Measurements from ENCODE around the gene SLC35F6. TPM values are rescaled to one million over a fixed set of nuclear protein-coding genes. Genes with fewer than 3 reads are reported as not detected.
"Not testable (repeated sequence)": the region's sequence is repeated elsewhere in the genome, so short reads cannot be mapped to it uniquely, and the experiment has no call there.

The SLC35F6 gene
- total RNA-seq, 5 donors from 2014 or later (not counting 1 experiment from before 2014, with no cell fraction given) = 17.6 to 20.0 (median 18.4) TPM

- WGBS (ENCODE audit: insufficient coverage) = 83% methylated on average over 2 of the region's 3 CpGs
- no peaks in the 10 kb centered on the region for H3K9me3 Mint-ChIP-seq
- Histone ChIP-seq H3K27me3 (replicated peaks in 1 of 2; ENCODE audit: control insufficient read depth in 2 of 2, extremely low read depth in 1 of 2, insufficient read depth in 2 of 2, low read length in 1 of 2) (peaks cover 0 to 4% of the 10 kb centered on the region in 2 experiments), H3K9me3 (no peaks in the 10 kb centered on the region), H3K27ac (ENCODE audit: low read length) (no peak overlapping the region), H3K36me3 (ENCODE audit: control insufficient read depth in 2 of 2, extremely low read depth in 1 of 2, insufficient read depth in 1 of 2, low read length in 1 of 2) (no peaks in the 10 kb centered on the region), H3K4me3 (ENCODE audit: control insufficient read depth in 1 of 2, extremely low read depth in 1 of 2, low read length in 1 of 2) (no peak overlapping the region), H3K4me1 (ENCODE audit: control insufficient read depth in 1 of 2, extremely low read depth in 1 of 2, insufficient read depth in 2 of 2, low read length in 2 of 2) (peaks cover 0 to 13% of the 10 kb centered on the region in 2 experiments)
- ChIA-PET POLR2A (no interaction called here), CTCF (no interaction called here)
- H3K4me3 Mint-ChIP-seq = no peak overlapping the region
- no peaks in the 10 kb centered on the region for H3K36me3 Mint-ChIP-seq
- DNase-seq = no peak
- peaks cover 0 to 7% (median 6%) of the 10 kb centered on the region in 3 donors for H3K4me1 Mint-ChIP-seq
- ATAC-seq (replicated peaks in 1 of 4) = no peak
- H3K27ac Mint-ChIP-seq = no peak overlapping the region
- no peaks in the 10 kb centered on the region for H3K27me3 Mint-ChIP-seq
These were observed 20.2 kb upstream of the SLC35F6 start for GRCh38 chr2:26743852-26744251.

- Mint-ChIP-seq H3K36me3 (no peaks in the 10 kb centered on the region), H3K4me1 (peaks cover 0 to 7% (median 6%) of the 10 kb centered on the region in 3 donors), H3K9me3 (no peaks in the 10 kb centered on the region), H3K27ac (no peak overlapping the region), H3K27me3 (no peaks in the 10 kb centered on the region), H3K4me3 (no peak overlapping the region)
- Histone ChIP-seq H3K4me1 (ENCODE audit: control insufficient read depth in 1 of 2, extremely low read depth in 1 of 2, insufficient read depth in 2 of 2, low read length in 2 of 2) (peaks cover 0 to 13% of the 10 kb centered on the region in 2 experiments), H3K27me3 (replicated peaks in 1 of 2; ENCODE audit: control insufficient read depth in 2 of 2, extremely low read depth in 1 of 2, insufficient read depth in 2 of 2, low read length in 1 of 2) (peaks cover 0 to 4% of the 10 kb centered on the region in 2 experiments), H3K9me3 (no peaks in the 10 kb centered on the region), H3K4me3 (ENCODE audit: control insufficient read depth in 1 of 2, extremely low read depth in 1 of 2, low read length in 1 of 2) (no peak overlapping the region), H3K27ac (ENCODE audit: low read length) (no peak overlapping the region), H3K36me3 (ENCODE audit: control insufficient read depth in 2 of 2, extremely low read depth in 1 of 2, insufficient read depth in 1 of 2, low read length in 1 of 2) (no peaks in the 10 kb centered on the region)
- POLR2A ChIA-PET = no interaction called here
- WGBS (ENCODE audit: insufficient coverage) = 70% methylated on average over 3 of the region's 3 CpGs
- no peak for ATAC-seq (replicated peaks in 1 of 4)
- CTCF ChIA-PET = interaction anchor here (0.6 to 1.8 kb wide), 7 partner anchors 8 to 1219 kb away, joined by 3 to 10 read pairs (median 4); no protein-coding TSS in a partner anchor
- DNase-seq = no peak
These were observed 19.1 kb upstream of the SLC35F6 start for GRCh38 chr2:26744953-26745352.

- no peak overlapping the region for H3K4me3 ChIP-seq (ENCODE audit: control insufficient read depth in 1 of 2, extremely low read depth in 1 of 2, low read length in 1 of 2)
- DNase-seq = peak; percentile 17 to 87 (median 67)
- H3K27ac ChIP-seq (ENCODE audit: low read length) = no peak overlapping the region
- peaks cover 0 to 8% of the 10 kb centered on the region in 2 experiments for H3K4me1 ChIP-seq (ENCODE audit: control insufficient read depth in 1 of 2, extremely low read depth in 1 of 2, insufficient read depth in 2 of 2, low read length in 2 of 2)
- 7% methylated on average over 2 of the region's 9 CpGs for WGBS (ENCODE audit: insufficient coverage)
- Mint-ChIP-seq H3K9me3 (no peaks in the 10 kb centered on the region), H3K4me1 (peaks cover 0 to 5% (median 4%) of the 10 kb centered on the region in 3 donors), H3K27ac (no peak overlapping the region), H3K4me3 (no peak overlapping the region), H3K36me3 (no peaks in the 10 kb centered on the region), H3K27me3 (no peaks in the 10 kb centered on the region)
- H3K27me3 ChIP-seq (replicated peaks in 1 of 2; ENCODE audit: control insufficient read depth in 2 of 2, extremely low read depth in 1 of 2, insufficient read depth in 2 of 2, low read length in 1 of 2) = peaks cover 0 to 4% of the 10 kb centered on the region in 2 experiments
- POLR2A ChIA-PET = interaction anchor here in 1 of 2 donors (0.6 kb wide), 1 partner anchor 137 kb away, joined by 8 read pairs; no protein-coding TSS in a partner anchor
- no peaks in the 10 kb centered on the region for H3K9me3 ChIP-seq
- CTCF ChIA-PET = interaction anchor here (0.7 to 1.8 kb wide), 6 partner anchors 8 to 1220 kb away, joined by 3 to 10 read pairs (median 5); no protein-coding TSS in a partner anchor
- H3K36me3 ChIP-seq (ENCODE audit: control insufficient read depth in 2 of 2, extremely low read depth in 1 of 2, insufficient read depth in 1 of 2, low read length in 1 of 2) = no peaks in the 10 kb centered on the region
- peak; percentile 74 to 78 (median 77) for ATAC-seq (replicated peaks in 1 of 4)
These were observed 18.3 kb upstream of the SLC35F6 start for GRCh38 chr2:26745609-26746327.

GRCh38 chr2:26746934-26747333 lies 17.1 kb upstream of the SLC35F6 start:
- Histone ChIP-seq H3K27ac (ENCODE audit: low read length) (no peak overlapping the region), H3K4me1 (ENCODE audit: control insufficient read depth in 1 of 2, extremely low read depth in 1 of 2, insufficient read depth in 2 of 2, low read length in 2 of 2) (no peaks in the 10 kb centered on the region), H3K4me3 (ENCODE audit: control insufficient read depth in 1 of 2, extremely low read depth in 1 of 2, low read length in 1 of 2) (no peak overlapping the region), H3K36me3 (ENCODE audit: control insufficient read depth in 2 of 2, extremely low read depth in 1 of 2, insufficient read depth in 1 of 2, low read length in 1 of 2) (no peaks in the 10 kb centered on the region), H3K27me3 (replicated peaks in 1 of 2; ENCODE audit: control insufficient read depth in 2 of 2, extremely low read depth in 1 of 2, insufficient read depth in 2 of 2, low read length in 1 of 2) (peaks cover 0 to 1% of the 10 kb centered on the region in 2 experiments), H3K9me3 (no peaks in the 10 kb centered on the region)
- DNase-seq = no peak
- no peak for ATAC-seq (replicated peaks in 1 of 4)
- Mint-ChIP-seq H3K27ac (no peak overlapping the region), H3K36me3 (no peaks in the 10 kb centered on the region), H3K4me1 (no peaks in the 10 kb centered on the region), H3K4me3 (no peak overlapping the region), H3K27me3 (no peaks in the 10 kb centered on the region), H3K9me3 (no peaks in the 10 kb centered on the region)
- CTCF ChIA-PET = interaction anchor here in 1 of 2 donors (0.7 kb wide), 1 partner anchor 832 kb away, joined by 3 read pairs; no protein-coding TSS in a partner anchor
- 71% methylated on average over 1 of the region's 3 CpGs for WGBS (ENCODE audit: insufficient coverage)
- POLR2A ChIA-PET = no interaction called here

- H3K9me3 Mint-ChIP-seq; H3K27me3 ChIP-seq (replicated peaks in 1 of 2; ENCODE audit: control insufficient read depth in 2 of 2, extremely low read depth in 1 of 2, insufficient read depth in 2 of 2, low read length in 1 of 2); H3K4me1 ChIP-seq (ENCODE audit: control insufficient read depth in 1 of 2, extremely low read depth in 1 of 2, insufficient read depth in 2 of 2, low read length in 2 of 2); CTCF ChIA-PET; DNase-seq; H3K4me3 ChIP-seq (ENCODE audit: control insufficient read depth in 1 of 2, extremely low read depth in 1 of 2, low read length in 1 of 2); H3K27me3 Mint-ChIP-seq; H3K4me1 Mint-ChIP-seq; H3K4me3 Mint-ChIP-seq; H3K36me3 Mint-ChIP-seq; POLR2A ChIA-PET; H3K27ac ChIP-seq (ENCODE audit: low read length); H3K9me3 ChIP-seq; H3K27ac Mint-ChIP-seq; H3K36me3 ChIP-seq (ENCODE audit: control insufficient read depth in 2 of 2, extremely low read depth in 1 of 2, insufficient read depth in 1 of 2, low read length in 1 of 2); ATAC-seq (replicated peaks in 1 of 4): not testable (repeated sequence)
- no CpG with 5 or more reads among the region's 8 CpGs for WGBS (ENCODE audit: insufficient coverage)
These were observed 14.2 kb upstream of the SLC35F6 start for GRCh38 chr2:26749787-26750420.

GRCh38 chr2:26750467-26750866 lies 13.6 kb upstream of the SLC35F6 start:
- H3K9me3 Mint-ChIP-seq; H3K4me3 ChIP-seq (ENCODE audit: control insufficient read depth in 1 of 2, extremely low read depth in 1 of 2, low read length in 1 of 2); H3K27me3 ChIP-seq (replicated peaks in 1 of 2; ENCODE audit: control insufficient read depth in 2 of 2, extremely low read depth in 1 of 2, insufficient read depth in 2 of 2, low read length in 1 of 2); H3K27ac Mint-ChIP-seq; ATAC-seq (replicated peaks in 1 of 4); H3K36me3 Mint-ChIP-seq; H3K9me3 ChIP-seq; H3K36me3 ChIP-seq (ENCODE audit: control insufficient read depth in 2 of 2, extremely low read depth in 1 of 2, insufficient read depth in 1 of 2, low read length in 1 of 2); H3K27me3 Mint-ChIP-seq; POLR2A ChIA-PET; H3K4me3 Mint-ChIP-seq; CTCF ChIA-PET; H3K4me1 ChIP-seq (ENCODE audit: control insufficient read depth in 1 of 2, extremely low read depth in 1 of 2, insufficient read depth in 2 of 2, low read length in 2 of 2); H3K27ac ChIP-seq (ENCODE audit: low read length); DNase-seq; H3K4me1 Mint-ChIP-seq: not testable (repeated sequence)
- WGBS (ENCODE audit: insufficient coverage) = 88% methylated on average over 8 of the region's 11 CpGs
